ENCODE data around the gene FOS.

DNA sequence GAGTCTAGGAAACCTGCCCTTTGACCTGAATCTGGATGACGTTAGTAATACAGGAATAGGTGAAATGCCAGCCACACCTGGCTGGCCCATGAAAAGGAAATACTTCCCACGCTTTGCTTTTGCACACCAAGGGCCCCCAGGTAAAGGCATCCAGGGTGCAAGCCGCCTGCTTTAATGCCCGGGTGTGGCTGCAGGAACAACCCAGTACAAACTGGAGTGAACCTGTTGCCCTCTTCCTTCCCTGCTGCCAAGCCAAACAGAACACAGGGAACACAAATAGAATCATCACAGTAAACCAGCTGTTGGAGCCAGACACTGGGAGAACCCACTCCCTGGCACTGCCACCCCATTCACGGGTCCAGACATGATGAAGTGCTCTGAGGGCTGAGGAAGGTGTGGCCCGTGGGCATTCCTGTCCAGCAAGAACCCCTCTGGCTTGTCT is 24.2 kb upstream of the FOS start:
- TF ChIP-seq EZH2 (IDR thresholded peaks at IDR 0.05; ENCODE audit: insufficient read depth, poor library complexity, severe bottlenecking) (no peak), EZH2phosphoT487 (IDR thresholded peaks at IDR 0.05; ENCODE audit: insufficient read depth, low read depth) (no peak)
